Stomach smooth muscle (tissue), 2 donors: ENCODE results near the gene TNIK.

ENCODE experiments used
- H3K27ac ChIP-seq: one replicate; pipeline ENCODE4 v1.7.0; 2013; ENCODE audit warnings: mild to moderate bottlenecking, low read length, inconsistent platforms
- H3K27me3 ChIP-seq, 2 donors: one replicate each; pipeline ENCODE4 v1.7.0; 2013; ENCODE audit warnings: low read length in 2 of 2; ENCODE audit not compliant: insufficient read depth in 2 of 2, control insufficient read depth in 1 of 2
- H3K36me3 ChIP-seq, 2 donors: one replicate each; pipeline ENCODE4 v1.7.0; 2013; ENCODE audit warnings: low read length in 2 of 2; ENCODE audit not compliant: control insufficient read depth in 2 of 2, insufficient read depth in 2 of 2
- H3K4me1 ChIP-seq: one replicate; pipeline ENCODE4 v1.7.0; 2013; ENCODE audit warnings: low read length; ENCODE audit not compliant: control insufficient read depth, insufficient read depth
- H3K4me3 ChIP-seq, 2 donors: one replicate each; pipeline ENCODE4 v1.7.0; 2013; ENCODE audit warnings: low read length in 2 of 2
- H3K9ac ChIP-seq, 2 donors: one replicate each; pipeline ENCODE4 v1.7.0; 2013; ENCODE audit warnings: low read length in 2 of 2, mild to moderate bottlenecking in 1 of 2
- H3K9me3 ChIP-seq, 2 donors: one replicate each; pipeline ENCODE4 v1.7.0; 2013; ENCODE audit warnings: low read length in 2 of 2; ENCODE audit not compliant: control insufficient read depth in 2 of 2
- donor health status: healthy.
- donor health status: Pancreatic carcinoma.

The TNIK gene

GRCh38 chr3:171221104-171221503, 239.1 kb downstream of the TNIK start:
- H3K9ac ChIP-seq: no peak overlapping the region
- no peak overlapping the region for H3K27ac ChIP-seq
- H3K9me3 ChIP-seq: peaks cover under 1 to 2% of the 10 kb centered on the region in 2 donors
- H3K4me1 ChIP-seq: no peaks in the 10 kb centered on the region
- H3K36me3 ChIP-seq: no peaks in the 10 kb centered on the region
- H3K27me3 ChIP-seq: no peaks in the 10 kb centered on the region
- H3K4me3 ChIP-seq: no peak overlapping the region

- H3K9me3 ChIP-seq: no peaks in the 10 kb centered on the region
- H3K4me1 ChIP-seq: no peaks in the 10 kb centered on the region
- H3K36me3 ChIP-seq: no peaks in the 10 kb centered on the region
- H3K27me3 ChIP-seq: no peaks in the 10 kb centered on the region
- H3K4me3 ChIP-seq: no peak overlapping the region
- H3K9ac ChIP-seq: no peak overlapping the region
- H3K27ac ChIP-seq: no peak overlapping the region
Observed at GRCh38 chr3:171219258-171219657, 240.9 kb downstream of the TNIK start.

- Histone ChIP-seq H3K4me3 (no peak overlapping the region), H3K27ac (no peak overlapping the region)
Observed at GRCh38 chr3:171218069-171218468, 242.1 kb downstream of the TNIK start.

GRCh38 chr3:171213907-171214306, 246.3 kb downstream of the TNIK start:
- H3K27ac ChIP-seq: no peak overlapping the region
- no peak overlapping the region for H3K4me3 ChIP-seq
- H3K9me3 ChIP-seq: no peaks in the 10 kb centered on the region
- no peak overlapping the region for H3K9ac ChIP-seq
- no peaks in the 10 kb centered on the region for H3K4me1 ChIP-seq
- H3K27me3 ChIP-seq: no peaks in the 10 kb centered on the region
- no peaks in the 10 kb centered on the region for H3K36me3 ChIP-seq

More at GRCh38 chr3:171218069-171218468, 242.1 kb downstream of the TNIK start:
- Histone ChIP-seq H3K9ac (no peak overlapping the region), H3K27me3 (no peaks in the 10 kb centered on the region), H3K9me3 (no peaks in the 10 kb centered on the region), H3K36me3 (no peaks in the 10 kb centered on the region), H3K4me1 (no peaks in the 10 kb centered on the region)

GRCh38 chr3:171213178-171213577, 247.0 kb downstream of the TNIK start:
- no peaks in the 10 kb centered on the region for H3K36me3 ChIP-seq
- H3K9ac ChIP-seq: no peak overlapping the region
- no peaks in the 10 kb centered on the region for H3K4me1 ChIP-seq
- H3K27ac ChIP-seq: no peak overlapping the region
- H3K27me3 ChIP-seq: no peaks in the 10 kb centered on the region
- no peak overlapping the region for H3K4me3 ChIP-seq
- no peaks in the 10 kb centered on the region for H3K9me3 ChIP-seq

- no peaks in the 10 kb centered on the region for H3K9me3 ChIP-seq
- H3K27me3 ChIP-seq: no peaks in the 10 kb centered on the region
- no peak overlapping the region for H3K9ac ChIP-seq
- H3K4me1 ChIP-seq: no peaks in the 10 kb centered on the region
- H3K27ac ChIP-seq: no peak overlapping the region
- no peak overlapping the region for H3K4me3 ChIP-seq
- no peaks in the 10 kb centered on the region for H3K36me3 ChIP-seq
Observed at GRCh38 chr3:171212648-171213047, 247.6 kb downstream of the TNIK start.

GRCh38 chr3:171206283-171206682, 253.9 kb downstream of the TNIK start:
- Histone ChIP-seq H3K4me1 (no peaks in the 10 kb centered on the region), H3K4me3 (no peak overlapping the region), H3K36me3 (no peaks in the 10 kb centered on the region), H3K27me3 (no peaks in the 10 kb centered on the region), H3K27ac (no peak overlapping the region), H3K9ac (no peak overlapping the region), H3K9me3 (no peaks in the 10 kb centered on the region)

GRCh38 chr3:171204942-171205341, 255.3 kb downstream of the TNIK start:
- no peaks in the 10 kb centered on the region for H3K36me3 ChIP-seq
- no peak overlapping the region for H3K9ac ChIP-seq
- no peaks in the 10 kb centered on the region for H3K4me1 ChIP-seq
- H3K27ac ChIP-seq: no peak overlapping the region
- H3K4me3 ChIP-seq: no peak overlapping the region
- H3K9me3 ChIP-seq: no peaks in the 10 kb centered on the region
- no peaks in the 10 kb centered on the region for H3K27me3 ChIP-seq

- Histone ChIP-seq H3K27me3 (no peaks in the 10 kb centered on the region), H3K27ac (no peak overlapping the region), H3K9ac (no peak overlapping the region)
Observed at GRCh38 chr3:171201825-171202224, 258.4 kb downstream of the TNIK start.

GRCh38 chr3:171200750-171201088, 259.5 kb downstream of the TNIK start:
- H3K9ac ChIP-seq: no peak overlapping the region
- no peak overlapping the region for H3K4me3 ChIP-seq
- H3K4me1 ChIP-seq: no peaks in the 10 kb centered on the region
- no peaks in the 10 kb centered on the region for H3K36me3 ChIP-seq
- H3K27ac ChIP-seq: no peak overlapping the region
- no peaks in the 10 kb centered on the region for H3K27me3 ChIP-seq
- no peaks in the 10 kb centered on the region for H3K9me3 ChIP-seq

More at GRCh38 chr3:171201825-171202224, 258.4 kb downstream of the TNIK start:
- no peaks in the 10 kb centered on the region for H3K9me3 ChIP-seq
- no peaks in the 10 kb centered on the region for H3K36me3 ChIP-seq
- H3K4me3 ChIP-seq: no peak overlapping the region
- H3K4me1 ChIP-seq: no peaks in the 10 kb centered on the region

GRCh38 chr3:171200052-171200749, 260.0 kb downstream of the TNIK start:
- no peaks in the 10 kb centered on the region for H3K36me3 ChIP-seq
- no peaks in the 10 kb centered on the region for H3K9me3 ChIP-seq
- H3K27ac ChIP-seq: no peak overlapping the region
- no peaks in the 10 kb centered on the region for H3K27me3 ChIP-seq
- H3K4me1 ChIP-seq: no peaks in the 10 kb centered on the region
- H3K4me3 ChIP-seq: no peak overlapping the region
- no peak overlapping the region for H3K9ac ChIP-seq
